Measurements from ENCODE around the gene C2orf68. TPM values are rescaled to one million over a fixed set of nuclear protein-coding genes. Genes with fewer than 3 reads are reported as not detected.

C2orf68 gene
- total and polyA plus RNA-seq, 2 of the 13 experiments (the other 11 are each of a cell fraction or from before 2014, with no cell fraction given): 47.1 to 77.4 TPM

GRCh38 chr2:85593023-85593422 lies 18.8 kb downstream of the C2orf68 start (continued):
- TF ChIP-seq MLLT10 (CRISPR knock-in tag; IDR thresholded peaks at IDR 0.05) (no peak), FOXK1 (CRISPR knock-in tag; IDR thresholded peaks at IDR 0.05; ENCODE audit: borderline replicate concordance, low read depth) (no peak), FOXM1 (CRISPR knock-in tag; IDR thresholded peaks at IDR 0.05) (no peak), FOSL2 (CRISPR knock-in tag; IDR thresholded peaks at IDR 0.05) (no peak), UBTF (CRISPR knock-in tag; IDR thresholded peaks at IDR 0.05) (no peak), RFX5 (IDR thresholded peaks at IDR 0.05; ENCODE audit: low read depth, low read length) (no peak), MXI1 (IDR thresholded peaks at IDR 0.05; ENCODE audit: borderline replicate concordance, low read depth, low read length) (peak; percentile 61; the same call in 1 of the 3 replicates), ZBTB46 (CRISPR knock-in tag; IDR thresholded peaks at IDR 0.05; ENCODE audit: borderline replicate concordance) (no peak), IKZF1 (IDR thresholded peaks at IDR 0.05) (no peak), MTF1 (CRISPR knock-in tag; IDR thresholded peaks at IDR 0.05) (no peak), SRY (CRISPR knock-in tag; IDR thresholded peaks at IDR 0.05) (no peak), SOX6 (IDR thresholded peaks at IDR 0.05) (no peak), SOX6 (CRISPR knock-in tag; IDR thresholded peaks at IDR 0.05) (0 out of 2 replicates have a peak, but pooled peaks have one; percentile 23), IRX3 (CRISPR knock-in tag; IDR thresholded peaks at IDR 0.05; ENCODE audit: borderline replicate concordance, low read depth) (no peak), ZNF121 (CRISPR knock-in tag; IDR thresholded peaks at IDR 0.05) (peak; percentile 50; the same call in 1 of the 2 replicates), FOXP4 (CRISPR knock-in tag; IDR thresholded peaks at IDR 0.05) (0 out of 2 replicates have a peak, but pooled peaks have one; percentile 47), ZNF724P (CRISPR knock-in tag; IDR thresholded peaks at IDR 0.05; ENCODE audit: borderline replicate concordance) (no peak), SNAPC5 (CRISPR knock-in tag; IDR thresholded peaks at IDR 0.05; ENCODE audit: borderline replicate concordance) (no peak), HNRNPUL1 (IDR thresholded peaks at IDR 0.05; ENCODE audit: low read depth, low read length) (no peak), ZNF142 (CRISPR knock-in tag; IDR thresholded peaks at IDR 0.05) (no peak)
